Measurements from ENCODE around the gene CNTNAP2. TPM values are rescaled to one million over a fixed set of nuclear protein-coding genes. Genes with fewer than 3 reads are reported as not detected.

Gene CNTNAP2
- total and polyA plus RNA-seq, 2 of the 8 experiments (the other 6 are each of a cell fraction or from before 2014, with no cell fraction given), result 27.9 to 71.0 TPM

DNA sequence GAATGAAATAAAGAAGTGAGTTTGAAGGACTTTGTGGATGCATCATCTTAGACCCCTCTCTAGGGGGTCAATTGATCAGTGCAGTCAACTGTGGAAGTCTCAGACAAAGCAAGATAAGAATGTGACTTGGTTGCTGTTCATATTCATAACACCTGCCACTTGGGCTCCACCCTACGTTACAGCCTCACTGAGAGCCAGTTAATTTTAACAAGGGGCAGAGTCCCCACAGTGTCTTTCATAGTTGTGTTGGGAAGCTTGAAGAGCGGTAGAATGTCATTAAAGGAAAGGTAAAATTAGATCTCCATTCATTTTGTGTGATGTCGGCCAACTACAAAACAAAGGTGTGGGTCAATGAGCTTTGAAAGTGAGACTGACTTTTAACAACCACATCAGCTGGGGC, 2031.9 kb downstream of the CNTNAP2 start:
- H3K14ac ChIP-seq (ENCODE audit: insufficient read length), result no peak overlapping the region
- H3K27ac ChIP-seq (ENCODE audit: low read depth, low read length), result no peak overlapping the region
- no peak overlapping the region for H3K4me2 ChIP-seq (ENCODE audit: insufficient read depth in 1 of 2, low read depth in 2 of 2, low read length in 2 of 2)
- no peaks in the 10 kb centered on the region for H3K79me1 ChIP-seq (ENCODE audit: low read depth, low read length)
- no peaks in the 10 kb centered on the region for H3K27me3 ChIP-seq (replicated peaks in 1 of 4; ENCODE audit: control insufficient read depth in 3 of 4, extremely low read depth in 1 of 4, insufficient read depth in 3 of 4, low read length in 3 of 4)
- no peak overlapping the region for H4K91ac ChIP-seq (replicated peaks; ENCODE audit: insufficient read length, low read length)
- no peaks in the 10 kb centered on the region for H3K36me3 ChIP-seq (ENCODE audit: control insufficient read depth in 2 of 4, insufficient read depth in 4 of 4, low read length in 3 of 4)
- no peak overlapping the region for H2BK5ac ChIP-seq (ENCODE audit: low read depth, low read length)
- H3K4me3 ChIP-seq (ENCODE audit: extremely low read depth in 1 of 4, insufficient read depth in 2 of 4, low read depth in 3 of 4, low read length in 4 of 4), result no peak overlapping the region
- no peak overlapping the region for H3K9ac ChIP-seq (replicated peaks in 1 of 4; ENCODE audit: extremely low read depth in 1 of 4, low read depth in 3 of 4, low read length in 3 of 4)
- DNase-seq (ENCODE audit: low read depth in 1 of 2, low spot score in 2 of 2) (no peak), FAIRE-seq (no peak)
- WGBS, 2 experiments (ENCODE audit: extremely low coverage in 1 of 2, insufficient coverage in 1 of 2, insufficient read length in 1 of 2, insufficient replicate concordance in 2 of 2, low coverage in 1 of 2, low lambda C conversion rate in 2 of 2, missing lambda C conversion rate in 1 of 2), result 93% methylated on average over 3 of the region's 3 CpGs; no CpG with 5 or more reads in 1 of the 2 experiments
- no peak overlapping the region for H2AFZ ChIP-seq (ENCODE audit: low read length)
- H3K23me2 ChIP-seq (ENCODE audit: low read depth, low read length), result no peaks in the 10 kb centered on the region
- H3K4ac ChIP-seq (replicated peaks; ENCODE audit: insufficient read length, low read depth, low read length), result no peak overlapping the region
- H3K79me2 ChIP-seq (ENCODE audit: control insufficient read depth in 1 of 2, insufficient read depth in 2 of 2, low read length in 2 of 2), result no peaks in the 10 kb centered on the region
- H4K20me1 ChIP-seq (replicated peaks in 1 of 2; ENCODE audit: control insufficient read depth in 1 of 2, insufficient read depth in 2 of 2, low read length in 2 of 2), result no peaks in the 10 kb centered on the region
- no peaks in the 10 kb centered on the region for H3K4me1 ChIP-seq (replicated peaks in 1 of 4; ENCODE audit: control insufficient read depth in 3 of 4, insufficient read depth in 4 of 4, low read length in 3 of 4)
- no peak overlapping the region for H4K5ac ChIP-seq (ENCODE audit: insufficient read length, low read depth, low read length)
- no peak overlapping the region for H4K8ac ChIP-seq (ENCODE audit: extremely low read depth, insufficient read depth, low read length)
- H2AK5ac ChIP-seq (ENCODE audit: low read depth, low read length), result no peak overlapping the region
- H2BK15ac ChIP-seq (ENCODE audit: low read length), result no peak overlapping the region
- no peak overlapping the region for H2BK12ac ChIP-seq (ENCODE audit: low read depth, low read length)
- H2BK120ac ChIP-seq (replicated peaks; ENCODE audit: low read depth, low read length), result no peak overlapping the region
- no peak overlapping the region for H3K23ac ChIP-seq (ENCODE audit: insufficient read length)
- CTCF ChIA-PET (ENCODE audit: partially characterized antibody), result interaction anchor here (0.9 kb wide), 1 partner anchor 117 kb away, joined by 3 read pairs; no protein-coding TSS in a partner anchor
- no peak overlapping the region for H2BK20ac ChIP-seq (ENCODE audit: low read length)
- peaks cover 3 to 4% of the 10 kb centered on the region in 2 experiments; a peak in 2 of 4 replicates for H3K9me3 ChIP-seq (ENCODE audit: insufficient read depth in 2 of 2, low read depth in 1 of 2, low read length in 1 of 2)
- H3K56ac ChIP-seq (replicated peaks; ENCODE audit: insufficient read length, low read depth, low read length), result no peak overlapping the region
- POLR2A ChIA-PET (ENCODE audit: partially characterized antibody), result no interaction called here
- no peak overlapping the region for H3K18ac ChIP-seq (ENCODE audit: extremely low read depth, low read length)
- no peak for TF ChIP-seq TAF1 (IDR thresholded peaks at IDR 0.05; ENCODE audit: low read depth, low read length)
- TF ChIP-seq, protein P1, sequence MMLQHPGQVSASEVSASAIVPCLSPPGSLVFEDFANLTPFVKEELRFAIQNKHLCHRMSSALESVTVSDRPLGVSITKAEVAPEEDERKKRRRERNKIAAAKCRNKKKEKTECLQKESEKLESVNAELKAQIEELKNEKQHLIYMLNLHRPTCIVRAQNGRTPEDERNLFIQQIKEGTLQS (IDR thresholded peaks at IDR 0.05; ENCODE audit: insufficient read depth, low read depth, low read length), result no peak
